ENCODE results near the gene TRAF7.
A peak's percentile ranks its signal among the peaks of the same experiment; 100 is the strongest.

TRAF7 gene

DNA sequence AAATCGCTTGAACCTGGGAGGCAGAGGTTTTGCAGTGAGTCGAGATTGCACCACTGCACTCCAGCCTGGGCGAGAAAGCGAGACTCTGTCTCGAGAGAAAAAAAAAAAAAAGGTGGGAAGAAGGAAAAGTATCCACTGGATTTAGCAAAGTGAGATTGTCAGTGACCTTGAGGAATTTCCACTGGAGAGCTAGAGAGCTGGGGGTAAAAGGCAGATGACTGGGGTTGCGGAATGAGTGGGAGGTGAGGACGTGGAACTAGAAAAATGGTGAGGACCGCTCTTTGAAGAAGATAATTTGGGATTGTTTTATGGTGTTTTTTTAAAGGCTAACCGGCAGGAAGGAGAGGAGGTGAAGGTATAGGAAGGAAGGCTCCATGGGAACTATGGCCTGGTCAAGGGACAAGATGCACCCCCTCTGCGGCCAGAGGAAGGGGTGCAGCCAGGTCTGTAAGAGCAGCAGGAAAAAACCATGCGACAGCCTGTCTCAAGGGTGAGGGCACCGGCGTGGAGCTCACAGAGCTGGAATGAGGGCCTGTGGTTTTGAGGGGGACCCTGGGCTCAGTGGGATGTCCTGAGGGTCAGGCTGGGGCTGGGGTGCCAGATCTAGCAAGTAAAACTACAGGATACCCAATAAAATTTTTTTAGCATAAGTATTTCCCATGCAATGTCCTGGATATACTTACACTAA lies 49.0 kb downstream of the TRAF7 start:
- DNase-seq, result no peak

DNA sequence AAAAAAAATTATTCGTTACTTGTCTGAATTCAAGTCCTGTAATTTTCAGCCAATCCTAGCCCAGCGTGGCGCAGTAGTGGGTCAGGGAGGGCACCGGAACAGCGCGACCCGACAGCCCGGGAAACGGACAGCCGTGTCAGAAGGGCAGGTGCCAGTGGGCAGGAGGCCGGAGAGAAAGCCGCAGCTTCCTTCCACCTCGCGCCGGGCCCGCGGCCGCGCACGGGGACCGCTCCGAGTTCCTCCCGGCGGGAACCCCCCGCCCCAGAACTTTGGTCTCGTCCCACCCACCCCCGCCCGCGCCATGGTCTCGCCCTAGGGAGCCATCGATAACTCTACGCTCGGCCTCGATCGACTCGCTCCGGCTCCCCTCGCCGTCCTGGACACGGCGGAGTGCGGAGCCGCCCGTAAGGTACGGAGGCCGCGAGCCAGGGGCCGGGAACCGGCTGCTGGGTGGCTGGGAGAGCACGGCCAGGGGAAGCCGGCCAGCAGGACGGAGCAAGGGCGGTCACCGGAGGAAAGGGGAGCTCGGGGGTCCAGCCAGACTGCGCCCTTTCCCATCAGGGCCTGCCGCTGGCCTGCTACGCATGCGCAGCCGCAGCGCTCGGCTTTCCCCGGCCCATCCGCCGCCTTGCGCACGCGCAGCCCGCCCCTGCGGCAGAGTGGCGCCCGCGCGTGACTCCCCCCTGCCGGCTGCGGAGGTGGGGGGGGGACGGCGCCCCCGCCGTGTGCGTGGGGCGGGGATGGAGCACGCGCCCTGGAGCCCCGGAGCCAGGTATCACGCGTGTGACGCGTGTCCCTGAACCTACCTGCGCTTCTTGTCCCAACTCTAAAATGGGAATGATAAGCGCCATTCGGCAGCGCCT lies 49.8 kb downstream of the TRAF7 start, which contains the start of gene MLST8:
Gene MLST8 (plus strand): TSS at position 351 of the 863 bp plus-strand sequence. CDS start 632 bp downstream, outside the sequence.
- DNase-seq, result peak; percentile 95

DNA sequence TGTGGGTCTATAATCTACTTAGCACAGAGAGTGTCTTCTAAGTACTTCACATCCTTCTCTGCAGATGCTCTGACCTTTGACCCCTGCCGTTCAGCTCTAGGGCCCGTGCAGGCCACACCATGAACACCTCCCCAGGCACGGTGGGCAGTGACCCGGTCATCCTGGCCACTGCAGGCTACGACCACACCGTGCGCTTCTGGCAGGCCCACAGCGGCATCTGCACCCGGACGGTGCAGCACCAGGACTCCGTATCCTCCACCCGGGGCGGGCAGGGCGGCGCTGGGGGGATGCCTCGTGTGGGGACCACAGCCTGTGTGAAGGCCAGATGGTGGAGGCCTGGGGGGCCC lies 50.4 kb downstream of the TRAF7 start:
- DNase-seq, result no peak

DNA sequence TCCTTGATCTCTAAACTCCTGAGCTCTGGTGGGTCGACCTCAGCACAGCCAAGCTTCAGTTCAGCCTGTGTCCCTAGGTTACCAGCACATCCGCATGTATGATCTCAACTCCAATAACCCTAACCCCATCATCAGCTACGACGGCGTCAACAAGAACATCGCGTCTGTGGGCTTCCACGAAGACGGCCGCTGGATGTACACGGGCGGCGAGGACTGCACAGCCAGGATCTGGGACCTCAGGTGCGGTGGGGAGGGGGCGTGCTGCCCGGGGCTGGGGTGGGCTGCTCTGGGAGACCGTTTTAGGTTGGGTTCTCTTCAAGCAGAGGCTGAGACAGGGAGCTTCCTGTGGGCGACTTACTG lies 50.8 kb downstream of the TRAF7 start:
- DNase-seq, result no peak

DNA sequence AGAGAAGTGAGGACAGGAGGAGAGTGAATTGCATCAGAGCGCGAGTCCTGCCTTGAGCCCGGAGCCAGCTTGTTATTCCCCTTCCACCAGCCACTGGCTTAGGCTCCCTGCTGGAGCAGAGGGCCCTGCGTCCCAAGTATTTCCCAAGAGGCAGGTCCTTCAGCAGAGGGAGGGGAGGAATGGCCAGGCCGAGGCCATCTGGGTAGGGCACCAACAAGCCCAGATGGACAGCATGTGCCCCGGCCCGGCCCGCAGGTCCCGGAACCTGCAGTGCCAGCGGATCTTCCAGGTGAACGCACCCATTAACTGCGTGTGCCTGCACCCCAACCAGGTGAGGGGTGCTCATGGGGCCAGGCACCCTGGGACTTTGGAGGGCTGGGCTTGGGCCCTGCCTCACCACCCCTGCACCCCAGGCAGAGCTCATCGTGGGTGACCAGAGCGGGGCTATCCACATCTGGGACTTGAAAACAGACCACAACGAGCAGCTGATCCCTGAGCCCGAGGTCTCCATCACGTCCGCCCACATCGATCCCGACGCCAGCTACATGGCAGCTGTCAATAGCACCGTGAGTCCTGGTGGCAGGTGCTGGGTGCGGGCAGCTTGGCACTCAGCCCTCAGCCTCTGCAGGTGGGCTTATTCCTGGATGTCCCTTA lies 51.3 kb downstream of the TRAF7 start:
- no peak for DNase-seq

DNA sequence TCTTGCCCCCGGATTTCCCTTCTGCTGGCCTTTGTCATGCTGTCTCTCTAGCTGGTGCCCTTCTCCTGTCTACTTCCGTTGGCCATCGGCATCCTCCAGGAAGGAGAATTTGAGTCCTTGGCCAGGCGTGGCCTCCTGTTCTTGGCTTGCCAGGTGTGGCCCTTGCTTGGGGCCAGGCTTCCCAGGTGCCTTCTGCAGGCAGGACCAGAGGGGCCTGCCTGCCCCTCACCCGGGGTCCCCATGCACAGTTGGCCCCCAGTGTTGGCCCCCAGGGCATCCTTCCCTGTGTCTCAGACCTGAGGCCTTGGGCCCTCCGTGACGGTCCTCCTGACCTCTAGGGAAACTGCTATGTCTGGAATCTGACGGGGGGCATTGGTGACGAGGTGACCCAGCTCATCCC lies 52.3 kb downstream of the TRAF7 start:
- no peak for DNase-seq

DNA sequence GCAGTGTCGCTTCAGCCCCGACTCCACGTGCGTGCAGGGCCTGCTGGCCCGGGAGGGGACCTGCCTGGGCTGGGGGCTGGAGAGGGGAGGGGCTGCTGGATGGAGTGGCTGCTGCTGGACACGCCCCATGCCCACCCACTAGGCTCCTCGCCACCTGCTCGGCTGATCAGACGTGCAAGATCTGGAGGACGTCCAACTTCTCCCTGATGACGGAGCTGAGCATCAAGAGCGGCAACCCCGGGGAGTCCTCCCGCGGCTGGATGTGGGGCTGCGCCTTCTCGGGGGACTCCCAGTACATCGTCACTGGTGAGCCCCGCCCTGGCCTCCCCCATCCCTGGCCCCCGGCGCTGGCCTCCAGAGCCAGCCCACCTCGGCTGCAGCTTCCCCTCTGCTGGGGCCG lies 52.7 kb downstream of the TRAF7 start:
- DNase-seq, result no peak

DNA sequence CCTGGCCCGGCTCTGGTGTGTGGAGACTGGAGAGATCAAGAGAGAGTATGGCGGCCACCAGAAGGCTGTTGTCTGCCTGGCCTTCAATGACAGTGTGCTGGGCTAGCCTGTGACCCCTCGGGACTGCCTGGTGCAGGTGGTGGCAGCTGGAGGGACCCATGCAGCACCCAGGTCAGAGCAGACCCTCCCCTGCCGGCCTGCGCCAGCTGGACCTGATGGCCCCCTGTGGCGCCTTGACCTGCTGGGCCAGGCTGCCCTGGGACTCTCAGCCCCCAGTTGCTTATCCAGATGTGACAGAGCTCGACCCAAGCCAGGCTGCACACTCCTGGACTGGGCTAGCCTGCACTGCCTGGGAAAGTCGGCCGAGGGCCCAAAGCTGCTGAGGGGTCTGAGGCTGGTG lies 53.2 kb downstream of the TRAF7 start:
- DNase-seq, result no peak

DNA sequence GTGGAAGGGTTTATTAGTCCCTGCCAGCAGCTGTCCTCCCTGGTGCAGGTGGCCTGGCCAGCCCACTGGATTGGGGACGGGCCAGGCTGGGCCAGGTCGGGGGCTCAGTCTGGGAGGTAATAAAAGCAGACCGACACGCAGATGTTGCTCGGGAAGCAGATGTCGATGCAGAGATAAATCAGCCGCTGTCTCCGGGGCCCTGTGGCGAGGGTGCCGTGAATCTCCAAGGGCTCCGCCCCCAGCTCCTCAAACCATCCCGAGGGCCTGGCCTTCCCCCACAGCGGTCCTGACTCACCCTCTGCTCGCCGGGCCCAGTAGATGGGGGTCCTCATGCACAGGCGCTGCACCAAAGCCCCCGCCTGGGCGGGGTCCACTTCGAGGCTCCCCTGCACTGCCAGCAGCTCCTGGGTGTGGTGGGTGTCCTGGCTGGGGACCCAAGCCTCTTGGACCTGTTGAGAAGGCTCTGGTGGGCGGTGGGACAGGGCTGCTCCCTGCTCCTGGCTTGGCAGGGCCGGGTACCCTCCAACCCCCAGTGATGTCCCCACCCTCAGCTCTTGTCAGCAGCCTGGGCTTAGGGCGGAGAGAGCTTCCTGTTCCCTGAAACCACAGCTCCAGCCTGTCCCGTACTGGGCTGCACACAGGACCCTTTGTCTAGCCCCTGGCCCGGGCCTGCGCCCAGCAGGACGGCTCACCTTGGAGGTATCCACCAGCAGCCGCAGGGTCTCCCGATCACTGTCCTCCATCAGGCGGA lies 53.9 kb downstream of the TRAF7 start:
- no peak for DNase-seq

DNA sequence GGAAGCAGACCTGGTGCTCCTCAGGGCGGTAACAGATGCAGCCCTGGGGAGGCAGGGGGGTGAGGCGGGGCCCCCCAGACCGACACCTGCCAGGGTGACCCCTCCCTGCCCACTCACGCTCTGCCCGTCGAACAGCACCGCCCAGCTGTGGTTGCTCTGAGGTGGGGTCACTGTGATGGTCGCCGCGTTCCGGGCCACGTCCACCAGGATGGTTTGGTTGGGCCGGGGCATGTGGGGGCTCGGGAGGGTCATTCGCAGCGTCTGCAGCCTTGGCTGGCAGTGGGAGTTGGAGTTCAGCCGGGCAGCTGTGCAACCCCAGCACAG lies 54.4 kb downstream of the TRAF7 start:
- no peak for DNase-seq

DNA sequence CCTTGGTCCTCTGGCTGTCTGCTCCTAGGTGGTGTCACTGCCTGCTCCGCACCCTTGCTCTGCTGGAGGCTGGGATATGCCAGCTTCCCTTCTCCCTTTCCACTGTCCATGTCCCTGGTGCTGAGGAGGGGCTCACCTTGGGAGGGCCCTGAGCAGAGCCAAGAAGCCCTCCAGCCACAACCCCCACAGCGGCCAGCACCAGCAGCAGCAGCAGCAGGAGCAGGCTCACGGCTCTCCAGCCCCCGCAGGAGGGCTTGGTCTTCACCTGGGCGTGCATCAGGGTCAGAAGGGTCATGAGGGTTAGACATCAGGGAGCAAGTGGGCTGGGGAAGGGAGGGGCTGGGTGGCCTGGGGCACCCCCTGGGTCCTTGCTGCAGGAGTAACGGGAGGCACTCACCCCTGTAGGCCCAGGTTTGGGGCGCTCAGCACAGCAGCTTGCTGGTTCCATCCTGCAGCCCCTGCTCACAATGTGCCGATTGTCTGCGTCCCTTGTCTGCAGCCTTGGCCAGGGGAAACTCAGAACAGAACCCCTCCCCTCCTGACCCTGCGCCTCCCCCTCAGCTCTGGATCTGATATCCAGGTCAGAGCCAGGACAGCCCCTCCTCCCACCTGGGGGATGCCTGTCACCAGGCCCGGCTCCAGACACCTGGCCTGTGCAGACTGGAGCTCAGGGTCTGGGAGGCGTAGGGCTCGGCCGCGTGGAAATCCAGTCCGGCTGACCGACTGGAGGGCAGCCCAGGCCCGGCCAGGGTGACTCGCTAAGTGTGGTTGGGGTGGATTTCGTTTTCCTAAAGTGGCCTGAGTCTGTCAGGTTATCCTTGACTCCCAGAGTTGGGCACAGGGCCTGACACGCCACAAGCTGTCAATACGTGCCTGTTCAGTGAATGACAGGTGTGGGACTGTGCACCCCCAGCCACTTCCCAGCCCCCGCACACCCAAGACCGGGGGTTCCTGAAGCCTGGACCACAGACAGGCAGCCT lies 55.1 kb downstream of the TRAF7 start, which contains the start of gene BRICD5:
Gene BRICD5 (minus strand): TSS at position 478 of the 980 bp plus-strand sequence. CDS start 30 bp downstream, at position 448.
- no peak for DNase-seq

DNA sequence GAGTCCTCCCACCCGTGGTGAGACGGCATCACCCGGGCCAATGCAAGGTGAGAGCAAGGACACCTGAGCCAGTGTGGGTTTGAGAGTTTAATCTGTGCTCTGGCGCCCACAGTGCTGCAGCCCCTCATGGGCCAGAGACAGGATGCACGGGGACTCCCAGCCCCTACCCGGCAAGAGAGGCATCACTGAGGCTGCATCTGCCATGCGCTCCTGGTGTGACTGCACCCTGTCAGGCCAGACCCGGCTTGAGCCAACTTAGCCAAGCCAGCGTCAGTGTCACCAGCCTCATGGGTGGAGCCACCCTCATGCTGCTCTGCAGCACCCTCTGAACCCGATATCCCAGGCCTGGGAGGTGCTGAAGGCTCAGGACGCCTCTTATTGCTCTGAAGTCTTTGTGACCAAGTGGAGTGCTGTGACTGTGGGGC lies 56.4 kb downstream of the TRAF7 start:
- no peak for DNase-seq

DNA sequence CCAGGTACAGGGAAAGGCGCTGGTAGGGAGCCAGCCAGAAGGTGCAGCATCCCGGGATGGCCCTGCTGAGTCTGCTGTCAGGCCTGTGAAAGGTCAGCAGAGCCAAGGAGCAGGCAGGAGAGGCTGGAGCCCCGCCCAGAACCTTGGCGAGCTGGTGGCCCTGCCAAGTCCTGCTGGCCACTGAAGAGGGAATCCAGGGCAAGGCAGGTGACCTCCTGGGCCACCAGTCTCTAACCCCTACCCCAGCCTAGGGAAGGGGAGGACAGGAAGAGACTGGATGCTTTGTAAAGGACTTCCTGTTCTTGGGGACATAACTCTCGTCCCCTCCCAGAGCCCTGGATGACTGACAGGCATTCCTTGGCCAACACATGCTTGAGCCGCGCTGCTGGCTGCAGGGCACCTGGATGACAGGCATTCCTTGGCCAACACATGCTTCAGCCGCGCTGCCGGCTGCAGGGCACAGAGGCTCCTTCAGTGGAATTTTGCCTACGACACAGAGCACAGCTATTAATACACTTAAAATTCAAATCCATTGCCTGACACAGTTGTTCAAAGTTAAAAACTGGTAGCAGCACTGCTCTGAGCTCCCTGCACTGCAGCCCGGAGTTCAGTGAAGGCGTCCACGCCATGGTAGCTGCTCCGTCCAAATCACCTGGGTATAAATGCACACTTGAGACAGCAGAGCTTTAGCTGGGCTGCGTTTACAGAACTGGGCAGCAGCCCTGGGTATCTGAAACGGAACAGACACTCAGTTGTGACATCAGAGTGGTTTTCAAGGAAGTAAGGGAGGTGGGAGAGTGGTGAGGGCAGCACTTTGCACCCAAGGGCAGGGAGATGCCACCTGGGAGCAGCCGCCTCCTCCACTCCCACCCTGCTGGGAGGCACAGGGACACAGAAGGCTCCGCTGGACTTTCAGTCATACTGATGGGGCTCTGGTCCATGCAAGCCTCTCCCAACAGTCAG lies 57.1 kb downstream of the TRAF7 start:
- DNase-seq, result no peak

DNA sequence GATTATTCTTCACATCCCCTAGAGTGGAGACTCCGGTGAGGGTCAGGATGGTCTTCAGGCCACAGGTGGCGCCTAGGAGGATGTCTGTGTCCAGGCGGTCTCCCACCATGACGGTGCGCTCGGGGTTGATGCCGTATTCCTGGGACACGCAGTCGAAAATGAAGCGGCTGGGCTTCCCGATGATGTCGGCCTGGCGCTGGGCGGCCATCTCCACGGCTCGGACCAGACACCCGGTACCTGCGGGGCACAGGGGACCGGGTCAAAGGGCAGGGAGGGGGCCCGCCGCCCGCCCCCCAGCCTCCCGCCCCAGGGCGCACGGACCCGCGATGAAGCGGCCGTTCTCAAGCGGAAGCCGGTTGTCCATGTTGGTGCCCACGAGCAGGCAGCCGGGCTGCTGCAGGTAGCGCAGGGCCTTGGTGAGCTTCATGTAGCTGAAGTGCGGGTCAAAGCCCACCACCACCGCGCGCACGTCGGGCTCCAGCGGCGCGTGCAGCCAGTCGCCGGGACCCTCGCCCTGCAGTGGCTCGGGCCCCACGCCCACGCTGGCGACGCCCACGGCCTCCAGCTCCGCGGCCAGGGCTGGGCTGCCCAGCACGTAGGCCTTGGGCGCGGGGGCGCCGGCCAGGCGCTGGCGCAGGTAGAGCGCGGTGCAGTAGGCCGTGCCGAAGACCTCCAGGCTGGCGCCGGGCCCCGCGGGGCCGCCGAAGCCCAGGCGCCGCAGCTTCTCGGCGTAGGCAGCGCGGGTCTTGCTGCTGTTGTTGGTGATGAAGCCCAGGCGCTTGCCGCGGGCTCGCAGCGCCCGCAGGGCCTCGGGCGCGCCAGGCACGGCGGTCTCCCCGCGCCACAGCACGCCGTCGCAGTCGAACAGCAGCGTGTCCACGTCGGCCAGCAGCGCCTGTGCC lies 58.5 kb downstream of the TRAF7 start:
- DNase-seq, result no peak

DNA sequence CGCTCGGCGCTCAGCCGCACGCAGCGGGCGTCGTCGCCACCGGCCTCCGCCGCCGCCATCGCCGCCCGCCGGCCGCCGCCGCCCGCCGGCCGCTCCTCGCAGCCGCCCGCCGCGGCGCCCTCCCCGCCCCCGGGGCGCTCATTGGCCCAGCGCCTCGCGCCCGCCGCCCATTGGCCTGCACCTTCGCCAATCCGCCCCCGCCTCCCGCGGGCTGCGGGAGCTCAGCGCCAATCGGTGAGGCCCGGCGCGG lies 59.1 kb downstream of the TRAF7 start, which contains the start of gene PGP:
Gene PGP (minus strand): TSS at position 122 of the 250 bp plus-strand sequence. CDS start 63 bp downstream, at position 59.
- DNase-seq, result no peak

DNA sequence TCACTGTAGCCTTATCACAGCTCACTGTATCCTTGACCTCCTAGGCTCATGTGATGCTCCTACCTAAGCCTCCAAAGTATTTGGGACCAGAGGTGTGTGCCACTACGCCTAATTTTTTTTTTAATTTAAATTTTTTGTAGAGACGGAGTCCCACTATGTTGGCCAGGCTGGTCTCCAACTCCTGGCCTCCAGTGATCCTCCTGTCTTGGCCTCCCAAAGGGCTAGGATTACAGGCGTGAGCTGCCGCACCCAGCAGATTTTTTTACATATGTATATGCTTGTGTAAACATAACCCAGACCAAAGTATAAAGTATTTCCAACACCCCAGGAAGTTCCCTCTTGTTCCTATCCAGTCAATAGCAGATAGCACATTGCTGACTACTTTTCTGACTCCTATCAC lies 60.7 kb downstream of the TRAF7 start:
- no peak for DNase-seq

DNA sequence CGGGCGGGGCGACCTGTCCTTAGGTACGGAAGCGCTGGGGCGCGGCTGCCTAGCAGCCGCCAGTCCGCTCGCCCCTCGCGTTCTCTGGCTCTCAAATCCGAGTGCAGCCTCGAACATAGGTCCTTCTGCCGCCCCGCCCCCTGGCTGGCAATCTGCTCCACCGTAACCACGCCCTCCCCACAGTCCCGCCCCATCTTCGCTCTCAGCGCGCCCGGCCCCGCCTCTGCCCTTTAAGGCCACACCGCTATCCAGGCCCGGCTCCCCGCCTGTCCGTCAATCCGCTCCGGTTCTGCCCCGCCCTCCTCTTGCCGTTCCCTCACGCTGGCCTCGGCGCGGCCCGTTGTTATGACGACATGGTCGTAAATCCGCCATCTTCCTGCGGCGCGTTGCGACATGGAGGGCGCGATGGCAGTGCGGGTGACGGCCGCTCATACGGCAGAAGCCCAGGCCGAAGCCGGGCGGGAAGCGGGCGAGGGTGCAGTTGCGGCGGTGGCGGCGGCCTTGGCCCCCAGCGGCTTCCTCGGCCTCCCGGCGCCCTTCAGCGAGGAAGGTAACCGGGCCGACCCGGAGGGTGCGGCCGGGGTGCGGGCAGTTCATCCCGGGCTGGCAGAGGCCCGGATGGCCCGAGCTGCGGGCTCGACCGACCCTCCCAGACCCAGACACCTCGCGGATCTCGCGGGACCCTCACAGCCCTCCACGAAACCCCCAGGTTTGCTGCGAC lies 67.8 kb downstream of the TRAF7 start, which contains the start of gene E4F1:
Gene E4F1 (plus strand): TSS at position 371 of the 721 bp plus-strand sequence. CDS start 23 bp downstream, at position 394.
- DNase-seq, result peak; percentile 88

DNA sequence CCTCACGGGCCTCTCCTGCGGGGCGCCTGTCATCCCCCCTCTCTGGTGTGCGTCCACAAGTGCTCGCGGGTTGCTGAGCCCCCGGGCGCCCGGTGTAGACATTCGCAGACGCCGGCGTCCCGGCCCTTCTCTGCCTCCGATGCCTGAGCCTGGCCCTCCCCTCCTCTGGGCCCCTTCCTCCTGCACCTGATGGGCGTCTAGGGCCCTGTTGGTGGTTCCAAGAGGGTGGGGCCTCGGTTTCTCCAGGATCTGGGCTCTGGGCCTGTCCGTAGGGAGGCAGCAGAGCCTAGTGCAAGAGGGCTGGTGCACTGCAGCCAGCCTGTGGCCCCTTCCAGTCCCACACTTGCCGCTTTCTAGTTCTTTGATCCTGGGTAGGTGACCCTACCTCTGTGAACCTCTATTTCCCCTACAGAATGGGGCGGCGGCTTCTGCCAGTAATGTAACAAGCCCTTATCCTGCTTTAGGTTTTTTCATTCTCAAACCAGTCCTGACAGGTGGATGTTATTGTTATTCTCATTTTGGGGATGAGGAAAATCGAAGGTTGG lies 68.4 kb downstream of the TRAF7 start:
- DNase-seq, result peak; percentile 32
